ENCODE data around the gene LYRM2.

LYRM2 gene

DNA sequence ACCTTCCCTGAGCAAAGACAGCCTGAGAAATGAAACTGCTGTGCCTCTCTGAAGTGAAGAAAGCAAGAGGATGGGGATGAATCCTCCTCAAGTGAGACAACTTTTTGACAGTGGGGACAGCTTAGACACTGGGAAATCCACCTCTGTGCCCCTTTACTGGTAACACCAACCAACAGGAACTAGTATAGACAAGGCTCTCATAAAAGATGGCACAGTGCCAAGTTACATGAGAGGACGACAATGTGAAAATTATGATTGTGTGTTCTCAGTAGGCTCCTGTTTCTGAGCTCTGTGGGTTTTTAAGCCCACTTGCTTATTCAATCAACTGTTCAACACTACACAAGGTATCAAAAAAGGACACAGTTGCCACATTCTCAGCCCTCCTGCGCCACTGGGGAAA, 41.6 kb upstream of the LYRM2 start:
- no peak for DNase-seq (ENCODE audit: low read depth)
- H3K4me3 ChIP-seq (ENCODE audit: low read depth, low read length): no peak overlapping the region
- TF ChIP-seq, protein P1, sequence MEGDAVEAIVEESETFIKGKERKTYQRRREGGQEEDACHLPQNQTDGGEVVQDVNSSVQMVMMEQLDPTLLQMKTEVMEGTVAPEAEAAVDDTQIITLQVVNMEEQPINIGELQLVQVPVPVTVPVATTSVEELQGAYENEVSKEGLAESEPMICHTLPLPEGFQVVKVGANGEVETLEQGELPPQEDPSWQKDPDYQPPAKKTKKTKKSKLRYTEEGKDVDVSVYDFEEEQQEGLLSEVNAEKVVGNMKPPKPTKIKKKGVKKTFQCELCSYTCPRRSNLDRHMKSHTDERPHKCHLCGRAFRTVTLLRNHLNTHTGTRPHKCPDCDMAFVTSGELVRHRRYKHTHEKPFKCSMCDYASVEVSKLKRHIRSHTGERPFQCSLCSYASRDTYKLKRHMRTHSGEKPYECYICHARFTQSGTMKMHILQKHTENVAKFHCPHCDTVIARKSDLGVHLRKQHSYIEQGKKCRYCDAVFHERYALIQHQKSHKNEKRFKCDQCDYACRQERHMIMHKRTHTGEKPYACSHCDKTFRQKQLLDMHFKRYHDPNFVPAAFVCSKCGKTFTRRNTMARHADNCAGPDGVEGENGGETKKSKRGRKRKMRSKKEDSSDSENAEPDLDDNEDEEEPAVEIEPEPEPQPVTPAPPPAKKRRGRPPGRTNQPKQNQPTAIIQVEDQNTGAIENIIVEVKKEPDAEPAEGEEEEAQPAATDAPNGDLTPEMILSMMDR (IDR thresholded peaks at IDR 0.05; ENCODE audit: low read depth, low read length, missing control alignments): no peak

DNA sequence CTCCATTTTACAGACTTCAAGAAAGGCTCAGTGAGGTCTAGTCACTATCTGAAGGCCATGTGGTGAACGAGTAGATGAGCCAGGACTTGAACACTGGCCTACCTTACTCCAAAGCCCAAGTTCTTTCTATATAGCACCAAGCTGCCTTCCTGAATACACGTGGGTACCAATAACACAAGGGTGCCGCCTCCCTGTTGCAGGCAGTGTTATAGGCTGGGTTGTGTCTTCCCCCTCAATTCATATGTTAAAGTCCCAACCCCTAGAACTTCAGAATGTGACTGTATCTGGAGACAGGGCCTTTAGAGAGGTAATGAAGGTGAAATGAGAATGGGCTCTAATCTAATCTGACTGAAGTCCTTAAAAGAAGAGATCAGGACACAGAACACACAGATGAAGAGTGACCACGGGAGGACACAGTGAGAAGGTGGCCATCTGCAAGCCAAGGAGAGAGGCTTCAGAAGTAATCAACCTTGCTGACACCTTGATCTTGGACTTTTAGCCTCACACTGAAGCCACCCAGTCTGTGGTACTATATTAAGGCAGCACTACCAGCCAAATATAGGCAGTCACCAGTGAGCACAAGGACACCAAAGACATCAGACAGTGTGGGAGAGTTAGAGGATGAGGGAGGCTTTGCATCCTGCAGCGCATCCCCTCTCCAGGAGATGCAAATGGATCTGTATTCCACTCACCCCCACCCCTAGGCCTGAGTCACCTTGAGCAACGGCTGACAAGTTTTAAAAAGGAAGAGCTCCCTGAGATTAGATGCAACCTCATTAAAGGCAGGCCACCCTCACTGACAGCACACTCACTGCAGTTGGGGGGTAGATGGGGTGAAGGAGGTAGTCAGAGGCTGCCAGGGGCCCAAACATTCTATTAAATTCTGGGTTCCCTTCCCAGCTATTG, 40.9 kb upstream of the LYRM2 start:
- TF ChIP-seq, protein P1 (IDR thresholded peaks at IDR 0.05; ENCODE audit: low read depth, low read length, missing control alignments): no peak
- DNase-seq (ENCODE audit: low read depth): no peak
- no peak overlapping the region for H3K4me3 ChIP-seq (ENCODE audit: low read depth, low read length)

DNA sequence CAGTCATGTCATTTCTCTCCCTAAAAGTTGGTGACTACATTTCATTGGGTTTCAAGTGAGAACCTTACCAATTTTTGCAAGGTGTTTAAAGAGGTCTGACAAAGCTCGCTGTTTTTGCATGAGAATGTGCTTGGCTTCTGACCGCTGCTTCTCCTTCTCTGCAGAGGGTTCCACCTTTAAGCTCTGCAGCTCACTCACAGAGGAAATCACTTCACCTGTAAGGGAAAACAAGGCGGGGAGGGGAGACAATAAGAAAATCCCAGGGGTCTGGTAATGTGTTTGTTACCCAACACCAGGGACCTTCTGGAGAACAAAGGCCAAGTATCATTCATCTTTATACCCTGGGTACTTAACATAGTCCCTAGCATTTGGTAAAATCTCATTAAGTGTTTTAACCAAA, 40.0 kb upstream of the LYRM2 start:
- H3K4me3 ChIP-seq (ENCODE audit: low read depth, low read length): no peak overlapping the region
- TF ChIP-seq, protein P1 (IDR thresholded peaks at IDR 0.05; ENCODE audit: low read depth, low read length, missing control alignments): no peak
- DNase-seq (ENCODE audit: low read depth): no peak

DNA sequence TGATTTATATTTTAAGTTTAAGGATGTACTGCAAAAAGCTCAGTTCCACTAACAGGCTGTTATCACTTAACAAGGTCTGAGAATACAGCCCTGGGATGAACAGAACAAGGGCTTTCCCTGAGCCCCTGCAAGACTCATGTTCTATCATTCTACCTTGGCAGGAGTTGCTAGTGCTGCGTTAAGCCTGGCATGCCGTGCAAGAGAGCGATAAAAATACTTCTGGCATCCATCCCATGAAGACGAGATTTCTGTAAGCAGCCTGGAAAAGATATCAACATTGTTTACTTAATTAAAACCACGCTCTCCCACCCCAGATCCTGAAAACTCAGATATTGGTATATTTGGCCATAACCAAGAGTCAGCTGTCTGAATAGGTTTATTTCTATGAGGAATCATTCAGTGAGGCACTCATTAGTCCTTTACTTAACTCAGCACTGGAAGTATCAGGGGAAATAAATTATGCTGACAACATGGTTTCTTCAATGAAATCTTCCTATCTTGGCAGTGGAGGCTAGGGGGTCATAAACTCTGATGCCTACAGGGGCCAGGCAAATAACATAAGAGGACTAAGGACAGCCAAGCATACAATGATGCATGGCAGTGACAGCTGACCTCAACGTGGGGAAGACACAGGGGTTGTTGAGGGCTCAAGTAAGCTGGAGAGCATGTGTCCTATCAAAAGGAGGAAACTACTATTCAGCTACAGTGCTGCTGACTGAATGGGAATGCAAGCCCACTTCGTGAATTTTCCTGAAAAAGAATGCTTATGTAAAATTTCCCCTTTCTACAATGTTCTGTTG, 37.6 kb upstream of the LYRM2 start:
- no peak for DNase-seq (ENCODE audit: low read depth)
- TF ChIP-seq, protein P1 (IDR thresholded peaks at IDR 0.05; ENCODE audit: low read depth, low read length, missing control alignments): no peak
- no peak overlapping the region for H3K4me3 ChIP-seq (ENCODE audit: low read depth, low read length)

DNA sequence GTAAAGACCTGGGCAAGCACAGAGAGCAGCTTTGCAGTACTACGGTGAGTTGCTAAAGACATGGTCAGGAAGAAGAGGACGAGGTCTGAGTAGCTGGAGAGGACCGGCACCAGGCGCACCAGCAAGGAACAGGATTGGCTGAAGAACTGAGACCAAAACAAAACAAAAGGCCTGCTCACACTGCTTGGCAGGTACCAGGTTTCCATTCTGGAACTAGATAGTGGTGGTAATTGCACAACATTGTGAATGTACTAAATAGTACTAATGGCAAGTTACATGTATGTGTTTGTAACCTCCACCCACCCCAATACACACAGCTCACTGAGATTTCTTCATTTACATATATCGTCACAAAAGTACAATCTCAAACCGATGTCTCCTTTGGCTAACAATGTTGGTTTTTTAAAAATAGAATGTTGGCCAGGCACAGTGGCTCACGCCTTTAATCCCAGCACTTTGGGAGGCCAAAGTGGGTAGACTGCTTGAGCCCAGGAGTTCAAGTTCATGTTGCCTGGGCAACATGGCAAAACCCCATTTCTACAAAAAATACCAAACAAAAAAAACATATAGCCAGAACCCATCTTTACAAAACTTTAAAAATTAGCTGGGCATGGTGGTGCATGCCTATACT, 32.5 kb upstream of the LYRM2 start:
- no peak for DNase-seq (ENCODE audit: low read depth)
- TF ChIP-seq, protein P1 (IDR thresholded peaks at IDR 0.05; ENCODE audit: low read depth, low read length, missing control alignments): no peak
- H3K4me3 ChIP-seq (ENCODE audit: low read depth, low read length): no peak overlapping the region

DNA sequence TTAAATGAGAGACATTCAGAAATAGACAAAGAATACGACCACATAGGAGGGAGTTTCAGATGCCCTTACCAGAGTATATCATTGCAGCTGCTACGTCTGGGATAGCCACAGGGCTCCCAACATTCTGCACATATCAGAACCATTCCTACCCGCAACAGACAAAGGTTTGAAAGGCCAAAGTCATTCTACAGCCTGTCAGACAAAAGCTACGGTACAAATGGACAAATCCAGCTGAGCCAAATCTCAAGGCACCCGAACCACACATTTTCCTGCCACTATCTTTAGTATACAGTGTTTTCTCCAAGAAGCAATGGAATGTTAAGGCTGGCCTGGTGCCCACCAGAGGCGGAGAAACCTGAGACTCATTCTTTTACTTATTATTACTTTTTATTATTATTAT, 30.5 kb upstream of the LYRM2 start:
- no peak for DNase-seq (ENCODE audit: low read depth)
- TF ChIP-seq, protein P1 (IDR thresholded peaks at IDR 0.05; ENCODE audit: low read depth, low read length, missing control alignments): no peak
- no peak overlapping the region for H3K4me3 ChIP-seq (ENCODE audit: low read depth, low read length)

Data from GM12864 (cell line).